Renal cortex interstitium (tissue), 11 donors: ENCODE results near the gene PARP14. TPM values are rescaled to one million over a fixed set of nuclear protein-coding genes. Genes with fewer than 3 reads are reported as not detected.
A peak's percentile ranks its signal among the peaks of the same experiment; 100 is the strongest.
"Not testable (repeated sequence)": the region's sequence is repeated elsewhere in the genome, so short reads cannot be mapped to it uniquely, and the experiment has no call there.

Experiments
- DNase-seq, 11 donors: peaks; one replicate each; pipeline ENCODE4 v3.0.0-alpha.2; 2013; ENCODE audit warnings: low read depth in 9 of 11, low spot score in 4 of 11; ENCODE audit errors: extremely low read depth in 1 of 11
- polyA plus RNA-seq, 3 donors: library from polyadenylated mRNA; unstranded; fragments of 120-200 nt; gene quantifications; one replicate each; pipeline ENCODE4 v1.2.1, GENCODE V29; 2013; ENCODE audit not compliant: insufficient read length in 3 of 3

The PARP14 gene
- polyA plus RNA-seq, 3 donors, result 18.8 to 28.3 (median 24.3) TPM

GRCh38 chr3:122671553-122671952 is 9.1 kb upstream of the PARP14 start:
- no peak for DNase-seq

GRCh38 chr3:122674339-122674738 is 6.3 kb upstream of the PARP14 start:
- no peak for DNase-seq

GRCh38 chr3:122676759-122677158 is 3.9 kb upstream of the PARP14 start:
- DNase-seq, result no peak

- no peak for DNase-seq
These were observed 3.4 kb upstream of the PARP14 start for GRCh38 chr3:122677216-122677615.

- no peak for DNase-seq
These were observed 2.1 kb upstream of the PARP14 start for GRCh38 chr3:122678506-122678905.

GRCh38 chr3:122679085-122679881 is 1.4 kb upstream of the PARP14 start:
- peak; percentile 54 to 86 (median 74) for DNase-seq

GRCh38 chr3:122679882-122680474 is 661 bp upstream of the PARP14 start:
- DNase-seq, result peak in 3 of 11 donors; percentile 20 to 31 (median 20)

- DNase-seq, result peak in 1 of 11 donors; percentile 3
These were observed 790 bp downstream of the PARP14 start for GRCh38 chr3:122681284-122681973.

- DNase-seq, result no peak
These were observed 1.4 kb downstream of the PARP14 start for GRCh38 chr3:122681974-122682409.

GRCh38 chr3:122682778-122683411 is 2.3 kb downstream of the PARP14 start:
- DNase-seq, result not testable (repeated sequence)

GRCh38 chr3:122687298-122687697 is 6.7 kb downstream of the PARP14 start:
- no peak for DNase-seq

GRCh38 chr3:122688996-122689395 is 8.4 kb downstream of the PARP14 start:
- no peak for DNase-seq

- DNase-seq, result no peak
These were observed 8.9 kb downstream of the PARP14 start for GRCh38 chr3:122689587-122689986.

- no peak for DNase-seq
These were observed 9.5 kb downstream of the PARP14 start for GRCh38 chr3:122690096-122690495.

GRCh38 chr3:122691195-122691594 is 10.6 kb downstream of the PARP14 start:
- DNase-seq, result peak in 1 of 11 donors; percentile 4

GRCh38 chr3:122692674-122693073 is 12.0 kb downstream of the PARP14 start:
- no peak for DNase-seq

GRCh38 chr3:122694966-122695365 is 14.3 kb downstream of the PARP14 start:
- DNase-seq, result no peak

- DNase-seq, result no peak
These were observed 15.4 kb downstream of the PARP14 start for GRCh38 chr3:122695927-122696561.

GRCh38 chr3:122697952-122698620 is 17.4 kb downstream of the PARP14 start:
- no peak for DNase-seq
